Calu3 (cell line): Measurements from ENCODE around the gene MTX2. TPM values are rescaled to one million over a fixed set of nuclear protein-coding genes. Genes with fewer than 3 reads are reported as not detected.
"Not testable (repeated sequence)": the region's sequence is repeated elsewhere in the genome, so short reads cannot be mapped to it uniquely, and the experiment has no call there.

Experiments
- BruUV-seq: library from RNA; stranded (reverse); fragments of 400-500 nt; replicated peaks from 2 replicates; lab custom pipeline; 2021; lab: Mats Ljungman, UMichigan
- CTCF ChIA-PET: fragments of 300-600 bp; sonication (Branson Sonifier 250); formaldehyde crosslinking; loops from one replicate; lab custom pipeline; 2022; ENCODE audit warnings: antibody characterized with exemption; lab: Charles Lee
- DNase-seq: peaks from one replicate; pipeline ENCODE4 v3.0.0; 2022
- H3K27ac Mint-ChIP-seq: one replicate; pipeline ENCODE4 v1.8.0; 2022; ENCODE audit warnings: mixed read lengths; ENCODE audit not compliant: unreplicated experiment
- H3K27me3 Mint-ChIP-seq: one replicate; pipeline ENCODE4 v1.8.0; 2022; ENCODE audit warnings: mixed read lengths; ENCODE audit not compliant: unreplicated experiment
- H3K36me3 Mint-ChIP-seq: one replicate; pipeline ENCODE4 v1.8.0; 2022; ENCODE audit warnings: mild to moderate bottlenecking, moderate library complexity, mixed read lengths; ENCODE audit not compliant: insufficient read depth, unreplicated experiment
- H3K4me1 Mint-ChIP-seq: one replicate; pipeline ENCODE4 v1.8.0; 2022; ENCODE audit warnings: mild to moderate bottlenecking, low read depth, mixed read lengths; ENCODE audit not compliant: unreplicated experiment
- H3K4me3 Mint-ChIP-seq: one replicate; pipeline ENCODE4 v1.8.0; 2022; ENCODE audit warnings: mild to moderate bottlenecking, low read depth, moderate library complexity, mixed read lengths; ENCODE audit not compliant: unreplicated experiment
- H3K9me3 Mint-ChIP-seq: one replicate; pipeline ENCODE4 v1.8.0; 2022; ENCODE audit warnings: low read depth, mixed read lengths; ENCODE audit not compliant: unreplicated experiment
- CTCF ChIP-seq: fragments of 200-600 bp; IDR thresholded peaks from one replicate; pipeline ENCODE4 v1.8.0; 2022; ENCODE audit warnings: antibody characterized with exemption; ENCODE audit not compliant: unreplicated experiment
- intact Hi-C: fragments of 100-400 bp; cut with micrococcal nuclease; formaldehyde crosslinking; loops from one replicate; pipeline ENCODE4 v1.10.0; 2022; ENCODE audit not compliant: unreplicated experiment
- total RNA-seq: library from RNA; stranded (reverse); gene quantifications from 2 replicates; pipeline ENCODE4 v1.2.3, GENCODE V29; 2022

MTX2 gene
- total RNA-seq, 1 experiment from 2014 or later: 44.7 TPM

DNA sequence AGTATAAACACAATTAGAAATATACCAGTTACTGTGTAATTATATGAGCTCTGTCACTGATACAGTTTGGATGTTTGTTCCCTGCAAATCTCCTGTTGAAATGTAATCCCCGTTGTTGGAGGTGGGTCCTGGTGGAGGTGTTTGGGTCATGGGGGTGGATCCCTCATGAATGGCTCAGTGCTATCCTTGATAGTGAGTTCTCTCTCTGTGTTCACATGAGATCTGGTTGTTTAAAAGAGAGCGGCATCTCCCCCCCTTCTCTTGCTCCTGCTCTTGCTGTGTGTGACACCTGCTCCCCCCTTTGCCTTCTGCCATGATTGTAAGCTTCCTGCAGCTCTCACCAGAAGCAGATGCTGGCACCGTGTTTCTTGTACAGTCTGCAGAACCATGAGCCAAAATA lies 24.1 kb downstream of the MTX2 start:
- Mint-ChIP-seq H3K27ac (no peak overlapping the region), H3K4me3 (no peak overlapping the region), H3K36me3 (no peaks in the 10 kb centered on the region), H3K27me3 (no peaks in the 10 kb centered on the region), H3K9me3 (no peaks in the 10 kb centered on the region), H3K4me1 (peaks cover 23% of the 10 kb centered on the region)
- BruUV-seq: no TSS peak
- CTCF ChIA-PET: no interaction called here
- TF ChIP-seq CTCF: no peak
- intact Hi-C loops: no loop called here
- DNase-seq: no peak

DNA sequence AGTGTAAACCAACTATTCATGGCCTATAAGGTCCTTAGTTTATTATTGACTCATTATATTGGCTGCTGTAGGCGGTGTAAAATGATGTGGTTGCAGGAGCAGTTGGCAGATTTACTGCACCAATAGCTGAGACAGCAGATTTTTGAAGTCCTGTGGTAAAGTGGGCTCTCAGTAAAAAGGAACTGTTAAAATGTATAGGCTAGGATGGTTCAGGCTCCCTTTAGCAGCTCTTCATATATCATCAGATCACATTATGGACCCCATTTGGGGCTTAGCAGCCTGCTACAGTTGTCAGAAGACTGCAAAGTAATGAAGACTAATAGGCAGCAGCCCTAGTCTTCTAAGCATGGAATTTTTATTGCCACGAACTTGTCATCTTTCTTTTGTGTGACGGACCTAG lies 27.8 kb downstream of the MTX2 start:
- no peak overlapping the region for H3K4me3 Mint-ChIP-seq
- no peak for TF ChIP-seq CTCF
- peaks cover 11% of the 10 kb centered on the region for H3K4me1 Mint-ChIP-seq
- no peak overlapping the region for H3K27ac Mint-ChIP-seq
- no TSS peak for BruUV-seq
- intact Hi-C loops: no loop called here
- CTCF ChIA-PET: no interaction called here
- DNase-seq: no peak
- no peaks in the 10 kb centered on the region for H3K9me3 Mint-ChIP-seq
- no peaks in the 10 kb centered on the region for H3K36me3 Mint-ChIP-seq
- no peaks in the 10 kb centered on the region for H3K27me3 Mint-ChIP-seq

DNA sequence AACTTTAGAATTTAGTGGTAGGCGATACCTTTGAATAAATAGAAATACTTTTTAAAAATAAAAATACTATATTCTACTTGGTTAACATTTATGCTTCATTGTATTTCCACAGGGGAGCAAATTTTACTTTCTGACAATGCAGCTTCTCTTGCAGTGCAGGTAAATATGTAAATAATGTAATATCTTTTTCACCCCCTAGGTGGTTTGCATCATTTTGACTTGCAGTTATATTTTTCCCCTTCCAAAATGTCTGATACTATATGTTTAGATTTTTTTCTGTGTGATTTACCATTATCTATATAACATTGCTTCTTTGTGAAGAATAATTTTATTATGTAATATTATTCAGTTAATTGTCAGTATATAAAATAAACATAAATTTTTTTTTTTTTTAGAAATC lies 28.5 kb downstream of the MTX2 start:
- Mint-ChIP-seq H3K4me3 (no peak overlapping the region), H3K27ac (no peak overlapping the region), H3K4me1 (peaks cover 8% of the 10 kb centered on the region), H3K27me3 (no peaks in the 10 kb centered on the region), H3K9me3 (no peaks in the 10 kb centered on the region), H3K36me3 (no peaks in the 10 kb centered on the region)
- intact Hi-C loops: no loop called here
- CTCF ChIA-PET: no interaction called here
- TF ChIP-seq CTCF: no peak
- BruUV-seq: no TSS peak
- DNase-seq: no peak

GRCh38 chr2:176306020-176306419 lies 36.8 kb downstream of the MTX2 start:
- H3K27me3 Mint-ChIP-seq, intact Hi-C loops, H3K4me3 Mint-ChIP-seq, DNase-seq, BruUV-seq, H3K9me3 Mint-ChIP-seq, H3K36me3 Mint-ChIP-seq, H3K27ac Mint-ChIP-seq, CTCF ChIA-PET: not testable (repeated sequence)
- peaks cover 14% of the 10 kb centered on the region for H3K4me1 Mint-ChIP-seq

GRCh38 chr2:176317199-176317598 lies 48.0 kb downstream of the MTX2 start:
- Mint-ChIP-seq H3K36me3 (peaks cover 20% of the 10 kb centered on the region), H3K27me3 (no peaks in the 10 kb centered on the region), H3K9me3 (no peaks in the 10 kb centered on the region), H3K4me1 (peaks cover 65% of the 10 kb centered on the region), H3K4me3 (peak overlapping the region; percentile 16), H3K27ac (peak overlapping the region; percentile 78)
- no peak for TF ChIP-seq CTCF
- BruUV-seq: no TSS peak
- DNase-seq: no peak
- CTCF ChIA-PET: no interaction called here
- intact Hi-C loops: loop anchor here (1.0 kb wide), 1 partner anchor 177 kb away; no protein-coding TSS in a partner anchor
